Adrenal gland (tissue), 12 donors: ENCODE measurements around the gene CALD1. TPM values are rescaled to one million over a fixed set of nuclear protein-coding genes. Genes with fewer than 3 reads are reported as not detected.

Source experiments
- DNase-seq, 7 donors: peaks; one replicate each; pipeline ENCODE4 v3.0.0-alpha.2; 2019 to 2020
- H3K27ac ChIP-seq, 5 donors: fragments of 200-600 bp; sonication (generic) in 4 of 5; 1 replicate in 3 of 5; 2 replicates in 2 of 5; pipeline versions ENCODE4 v1.5.1 to v1.8.0; 2016 to 2020; ENCODE audit warnings: mild to moderate bottlenecking in 1 of 5
- H3K27me3 ChIP-seq: fragments of 200-600 bp; 2 replicates; pipeline ENCODE4 v1.8.0; 2021
- H3K36me3 ChIP-seq, 2 donors: fragments of 200-600 bp; replicated peaks in 1 of 2; 1 replicate in 1 of 2; 2 replicates in 1 of 2; pipeline versions ENCODE4 v1.5.1 to v1.8.0; 2018 to 2022
- H3K4me1 ChIP-seq, 2 donors: fragments of 200-600 bp; replicated peaks in 1 of 2; 1 replicate in 1 of 2; 2 replicates in 1 of 2; pipeline versions ENCODE4 v1.5.1 to v1.8.0; 2018 to 2021
- H3K4me3 ChIP-seq, 4 donors: fragments of 200-600 bp; sonication (generic) in 3 of 4; one replicate each; pipeline ENCODE4 v1.5.1; 2016 to 2018
- H3K9me3 ChIP-seq, 3 donors: fragments of 200-600 bp; sonication (generic) in 1 of 3; replicated peaks in 1 of 3; 1 replicate in 2 of 3; 2 replicates in 1 of 3; pipeline versions ENCODE4 v1.5.1 to v1.8.0; 2016 to 2021
- CTCF ChIP-seq, 6 experiments: fragments of 450-650 bp in 4 of 6; fragments of 200-600 bp in 2 of 6; sonication (generic) in 1 of 6; IDR thresholded peaks; 1 replicate in 5 of 6; 2 replicates in 1 of 6; pipeline versions ENCODE4 v1.5.1 to v1.8.0; 2016 to 2021; ENCODE audit warnings: antibody characterized with exemption in 6 of 6, mild to moderate bottlenecking in 2 of 6, moderate library complexity in 1 of 6
- POLR2A ChIP-seq, 2 donors: fragments of 450-650 bp; IDR thresholded peaks; one replicate each; pipeline ENCODE4 v1.6.1; 2017; ENCODE audit warnings: antibody characterized with exemption in 2 of 2, mild to moderate bottlenecking in 2 of 2, moderate library complexity in 1 of 2
- WGBS, 4 donors: extraction: QIAGEN DNeasy Blood & Tissue Kit in 2 of 4; methylation state at CpG; one replicate each; pipeline versions ENCODE4 v1.1.5 to v1.1.7; 2013 to 2017; 5-methylcytosine and 5-hydroxymethylcytosine counted together
- intact Hi-C, 2 donors: fragments of 100-400 bp; cut with DNase I; formaldehyde crosslinking; loops; one replicate each; pipeline versions ENCODE4 v1.14.1 to v1.15.0; 2022 to 2023
- polyA plus RNA-seq, 3 donors: library from polyadenylated mRNA; stranded (reverse); fragments of 200-250 nt in 2 of 3; fragments of 350-450 nt in 1 of 3; fragmentation: Illumina TruSeq in 1 of 3; extraction: RNeasy Lipid Tissue Mini Kit (QIAGEN cat#74804) in 1 of 3; gene quantifications; one replicate each; pipeline ENCODE4 v1.2.3, GENCODE V29; 2013 to 2014
- total RNA-seq, 9 donors: library from RNA; depleted of rRNA in 4 of 9; stranded (reverse); fragments of >200 nt in 4 of 9; fragments of 120-200 nt in 1 of 9; fragmentation: NEBNext Ultra II Directional in 1 of 9; extraction: Animal tissue kit (Norgen Biotek cat#: 25700) in 1 of 9; gene quantifications; one replicate each; pipeline versions ENCODE4 v1.1.0 to v1.2.4, GENCODE V29; 2013 to 2023
- donor health status: healthy with polysubstance abuse.
- donor health status: Bipolar disorder and iron deficiency.
- donor health status: DM: yes; HTN: yes; CAD: no.
- donor health status: DM: no; HTN: no; CAD: no.
- donor health status: DM: no; HTN: no; CAD: no.
- donor health status: DM: yes; HTN: yes; CAD: no.

The CALD1 gene
- total and polyA plus RNA-seq, 12 donors: 67.5 to 258 (median 199) TPM

- Histone ChIP-seq H3K4me1 (peaks cover 0 to 5% of the 10 kb centered on the region in 2 donors), H3K36me3 (no peaks in the 10 kb centered on the region), H3K4me3 (no peak overlapping the region), H3K27me3 (no peaks in the 10 kb centered on the region), H3K9me3 (no peaks in the 10 kb centered on the region), H3K27ac (no peak overlapping the region)
- intact Hi-C loops: no loop called here
- DNase-seq: no peak
- WGBS, 4 donors: 94 to 98% (median 97%) methylated on average over 3 of the region's 3 CpGs
- TF ChIP-seq POLR2A (IDR thresholded peaks at IDR 0.05) (no peak), CTCF (IDR thresholded peaks at IDR 0.05) (no peak)
Measured at GRCh38 chr7:134927723-134928122, 148.3 kb downstream of the CALD1 start.

- WGBS, 4 donors: 94 to 97% (median 97%) methylated on average over 18 of the region's 18 CpGs
- H3K27ac ChIP-seq: no peak overlapping the region
- intact Hi-C loops: no loop called here
- no peaks in the 10 kb centered on the region for H3K36me3 ChIP-seq
- no peak overlapping the region for H3K4me3 ChIP-seq
- peaks cover 0 to 5% of the 10 kb centered on the region in 2 donors for H3K4me1 ChIP-seq
- H3K27me3 ChIP-seq: no peaks in the 10 kb centered on the region
- TF ChIP-seq CTCF (IDR thresholded peaks at IDR 0.05): no peak
- TF ChIP-seq POLR2A (IDR thresholded peaks at IDR 0.05): no peak
- no peak for DNase-seq
- no peaks in the 10 kb centered on the region for H3K9me3 ChIP-seq
Measured at GRCh38 chr7:134928554-134928953, 149.1 kb downstream of the CALD1 start.

- 64 to 82% (median 73%) methylated on average over 1 of the region's 1 CpG for WGBS, 4 donors
- TF ChIP-seq POLR2A (IDR thresholded peaks at IDR 0.05) (no peak), CTCF (IDR thresholded peaks at IDR 0.05) (no peak)
- Histone ChIP-seq H3K9me3 (no peaks in the 10 kb centered on the region), H3K27ac (peak overlapping the region in 1 of 5 donors; percentile 64), H3K27me3 (no peaks in the 10 kb centered on the region), H3K4me1 (peaks cover 0 to 10% of the 10 kb centered on the region in 2 donors), H3K36me3 (peaks cover 0 to 9% of the 10 kb centered on the region in 2 donors), H3K4me3 (no peak overlapping the region)
- no peak for DNase-seq
- intact Hi-C loops: no loop called here
Measured at GRCh38 chr7:134931487-134931886, 152.1 kb downstream of the CALD1 start.

GRCh38 chr7:134932707-134933370 is 153.4 kb downstream of the CALD1 start:
- TF ChIP-seq CTCF (IDR thresholded peaks at IDR 0.05) (no peak), POLR2A (IDR thresholded peaks at IDR 0.05) (no peak)
- peaks cover 0 to 9% of the 10 kb centered on the region in 2 donors for H3K36me3 ChIP-seq

More at GRCh38 chr7:134932707-134933370, 153.4 kb downstream of the CALD1 start:
- H3K27ac ChIP-seq: peak overlapping the region in 2 of 5 donors; percentile 33 to 64
- no peaks in the 10 kb centered on the region for H3K27me3 ChIP-seq
- intact Hi-C loops: no loop called here
- H3K4me3 ChIP-seq: no peak overlapping the region
- 70 to 82% (median 76%) methylated on average over 17 of the region's 17 CpGs for WGBS, 4 donors
- H3K4me1 ChIP-seq: peaks cover 0 to 15% of the 10 kb centered on the region in 2 donors
- peak in 5 of 7 donors; percentile 18 to 66 (median 29) for DNase-seq
- H3K9me3 ChIP-seq: no peaks in the 10 kb centered on the region
